GM12892 (cell line): ENCODE results near the gene LTB4R2.
A peak's percentile ranks its signal among the peaks of the same experiment; 100 is the strongest.

Experiments used
- DNase-seq: peaks from one replicate; pipeline ENCODE4 v3.0.0; 2011; ENCODE audit not compliant: insufficient read length
- FAIRE-seq: peaks from 2 replicates; lab custom pipeline; 2011; peaks lifted over from hg19 to GRCh38; lab: Jason Lieb, UNC
- POLR2A ChIP-seq: IDR thresholded peaks from 2 replicates; pipeline ENCODE4 v1.6.1; 2011; ENCODE audit warnings: low read depth, low read length, control low read depth
- POLR2AphosphoS5 ChIP-seq: IDR thresholded peaks from 2 replicates; pipeline ENCODE4 v1.6.1; 2011; ENCODE audit warnings: low read depth, low read length, control low read depth
- TAF1 ChIP-seq: IDR thresholded peaks from 2 replicates; pipeline ENCODE4 v1.6.1; 2011; ENCODE audit warnings: low read depth, mild to moderate bottlenecking, control low read depth, low read length, borderline replicate concordance

Gene LTB4R2

DNA sequence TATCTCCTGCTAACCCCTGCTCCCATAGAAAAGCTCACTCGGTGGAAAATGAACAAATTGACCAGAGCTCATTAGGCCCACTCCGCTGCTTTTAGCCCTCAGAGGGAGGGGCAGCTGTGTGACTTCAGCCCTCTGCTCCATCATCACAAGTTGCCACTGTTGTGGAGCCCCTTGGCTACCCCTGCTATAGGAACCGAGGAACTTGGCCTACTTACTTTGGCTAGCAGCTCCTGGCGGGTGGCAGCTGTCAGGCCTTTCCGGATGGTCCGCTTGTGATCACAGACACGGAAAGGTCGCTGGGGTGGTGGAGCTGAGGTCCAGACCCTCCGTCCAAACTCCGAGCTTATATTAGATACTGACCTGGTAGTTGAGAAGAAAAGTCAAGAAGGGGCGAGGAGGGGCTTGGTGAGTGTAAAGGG is 2.8 kb upstream of the LTB4R2 start:
- no peak for FAIRE-seq
- no peak for TF ChIP-seq POLR2A
- no peak for TF ChIP-seq TAF1
- no peak for TF ChIP-seq POLR2AphosphoS5
- DNase-seq, result no peak

DNA sequence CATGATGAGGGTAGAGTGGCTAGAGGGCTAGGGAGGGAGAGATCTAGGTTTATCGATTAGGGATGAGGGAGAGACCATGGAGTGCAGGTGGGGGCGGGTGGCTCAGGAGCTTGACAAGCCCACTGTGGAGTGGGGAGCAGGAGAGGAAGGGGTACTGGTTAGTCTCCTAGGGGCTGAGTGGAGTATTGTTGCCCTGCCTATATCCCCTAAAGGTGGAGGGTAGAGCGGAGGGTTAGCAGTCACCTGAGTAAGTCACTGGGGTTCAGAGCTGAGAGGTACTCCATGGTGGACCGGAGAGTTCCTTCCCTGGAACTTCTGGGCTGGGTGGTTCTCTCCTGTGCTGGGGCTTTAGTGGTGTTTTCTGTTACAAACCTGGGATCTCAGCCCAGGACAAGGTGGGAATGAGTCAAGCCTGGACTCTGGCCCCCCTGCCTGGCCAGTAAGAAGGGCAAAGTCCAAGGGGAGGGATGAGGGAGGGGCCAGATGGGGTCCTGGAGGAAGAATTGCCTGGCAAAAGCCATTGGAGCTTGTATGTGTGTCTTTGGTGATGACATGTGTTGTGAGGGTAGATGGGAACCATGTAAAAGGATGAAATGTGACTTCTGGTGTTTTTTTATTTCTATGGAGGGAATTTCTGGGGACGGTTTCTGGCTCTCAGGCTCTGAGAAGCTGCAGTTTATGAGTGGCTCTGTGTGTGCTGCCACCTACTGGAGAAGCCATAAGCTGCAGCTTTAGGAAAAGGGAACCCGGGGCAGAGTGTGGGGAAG is 2.2 kb upstream of the LTB4R2 start, which contains the start of gene CIDEB:
Gene CIDEB (minus strand): TSS at position 403 of the 767 bp plus-strand sequence. CDS start 119 bp downstream, at position 284.
- peak; percentile 62 for FAIRE-seq
- no peak for TF ChIP-seq POLR2A
- TF ChIP-seq TAF1, result no peak
- TF ChIP-seq POLR2AphosphoS5, result no peak
- DNase-seq, result peak; percentile 42

DNA sequence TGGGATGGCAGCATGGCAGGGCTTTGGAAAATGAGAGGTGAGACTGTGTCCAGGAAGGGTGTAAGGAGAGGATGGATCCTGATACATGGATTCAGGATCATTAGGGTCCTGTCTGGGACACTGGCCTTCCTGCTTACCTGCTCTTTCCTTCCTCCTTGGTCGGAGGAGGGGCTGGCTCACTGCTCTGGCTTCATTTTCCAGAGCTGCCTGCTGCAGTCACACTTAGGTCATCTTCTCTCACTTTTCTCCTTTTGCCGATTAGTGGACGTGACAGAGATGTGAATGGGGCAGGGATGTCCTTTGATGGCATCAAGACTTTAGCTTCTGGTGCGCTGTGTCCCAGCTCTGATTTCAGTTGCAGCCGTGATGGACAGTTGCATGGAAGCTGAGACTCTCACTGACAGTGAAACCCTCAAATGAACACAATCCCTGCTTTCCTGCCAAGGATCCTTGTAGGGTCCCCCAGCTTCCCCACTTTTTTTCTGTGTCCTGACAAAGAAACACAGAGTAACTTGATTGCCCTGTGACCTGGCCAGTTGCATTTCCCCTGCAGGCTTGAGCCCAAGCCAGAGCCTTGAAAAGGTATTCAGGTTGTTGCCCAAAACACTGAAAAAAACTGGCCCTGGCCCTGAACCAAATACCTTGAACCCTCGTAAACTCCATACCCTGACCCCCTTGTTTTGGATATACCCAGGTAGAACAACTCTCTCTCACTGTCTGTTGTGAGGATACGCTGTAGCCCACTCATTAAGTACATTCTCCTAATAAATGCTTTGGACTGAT is 1.4 kb upstream of the LTB4R2 start:
- FAIRE-seq (no peak), DNase-seq (no peak)
- TF ChIP-seq POLR2AphosphoS5, result peak; percentile 29; the same call in 1 of the 2 replicates
- TF ChIP-seq POLR2A, result no peak

DNA sequence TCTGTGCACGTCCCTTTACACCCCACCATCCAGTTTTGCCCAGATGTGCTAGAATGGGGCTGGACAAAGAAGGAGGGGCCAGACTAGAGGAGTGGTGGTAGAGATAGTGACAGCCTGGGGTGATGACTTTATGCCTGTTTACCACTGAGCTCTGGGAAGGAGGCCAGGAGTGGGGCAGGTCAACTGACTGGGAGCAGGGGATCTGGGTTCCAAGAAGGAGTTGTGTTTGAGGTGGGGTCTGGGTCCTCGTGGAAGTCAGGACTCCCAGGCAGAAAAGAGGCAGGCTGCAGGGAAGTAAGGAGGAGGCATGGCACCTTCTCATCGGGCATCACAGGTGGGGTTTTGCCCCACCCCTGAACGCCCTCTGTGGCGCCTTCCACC is 315 bp downstream of the LTB4R2 start:
- FAIRE-seq (no peak), DNase-seq (no peak)
- no peak for TF ChIP-seq POLR2A

DNA sequence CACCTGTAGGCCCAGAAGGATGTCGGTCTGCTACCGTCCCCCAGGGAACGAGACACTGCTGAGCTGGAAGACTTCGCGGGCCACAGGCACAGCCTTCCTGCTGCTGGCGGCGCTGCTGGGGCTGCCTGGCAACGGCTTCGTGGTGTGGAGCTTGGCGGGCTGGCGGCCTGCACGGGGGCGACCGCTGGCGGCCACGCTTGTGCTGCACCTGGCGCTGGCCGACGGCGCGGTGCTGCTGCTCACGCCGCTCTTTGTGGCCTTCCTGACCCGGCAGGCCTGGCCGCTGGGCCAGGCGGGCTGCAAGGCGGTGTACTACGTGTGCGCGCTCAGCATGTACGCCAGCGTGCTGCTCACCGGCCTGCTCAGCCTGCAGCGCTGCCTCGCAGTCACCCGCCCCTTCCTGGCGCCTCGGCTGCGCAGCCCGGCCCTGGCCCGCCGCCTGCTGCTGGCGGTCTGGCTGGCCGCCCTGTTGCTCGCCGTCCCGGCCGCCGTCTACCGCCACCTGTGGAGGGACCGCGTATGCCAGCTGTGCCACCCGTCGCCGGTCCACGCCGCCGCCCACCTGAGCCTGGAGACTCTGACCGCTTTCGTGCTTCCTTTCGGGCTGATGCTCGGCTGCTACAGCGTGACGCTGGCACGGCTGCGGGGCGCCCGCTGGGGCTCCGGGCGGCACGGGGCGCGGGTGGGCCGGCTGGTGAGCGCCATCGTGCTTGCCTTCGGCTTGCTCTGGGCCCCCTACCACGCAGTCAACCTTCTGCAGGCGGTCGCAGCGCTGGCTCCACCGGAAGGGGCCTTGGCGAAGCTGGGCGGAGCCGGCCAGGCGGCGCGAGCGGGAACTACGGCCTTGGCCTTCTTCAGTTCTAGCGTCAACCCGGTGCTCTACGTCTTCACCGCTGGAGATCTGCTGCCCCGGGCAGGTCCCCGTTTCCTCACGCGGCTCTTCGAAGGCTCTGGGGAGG is 985 bp downstream of the LTB4R2 start, which contains the start of gene LTB4R:
Gene LTB4R (plus strand): TSS at position 857 of the 959 bp plus-strand sequence. CDS start 4,150 bp downstream, outside the sequence.
- no peak for TF ChIP-seq TAF1
- TF ChIP-seq POLR2A, result peak; percentile 11
- peak; percentile 56; the same call in 1 of the 2 replicates for TF ChIP-seq POLR2AphosphoS5
- FAIRE-seq (peak; percentile 93), DNase-seq (peak; percentile 65)

DNA sequence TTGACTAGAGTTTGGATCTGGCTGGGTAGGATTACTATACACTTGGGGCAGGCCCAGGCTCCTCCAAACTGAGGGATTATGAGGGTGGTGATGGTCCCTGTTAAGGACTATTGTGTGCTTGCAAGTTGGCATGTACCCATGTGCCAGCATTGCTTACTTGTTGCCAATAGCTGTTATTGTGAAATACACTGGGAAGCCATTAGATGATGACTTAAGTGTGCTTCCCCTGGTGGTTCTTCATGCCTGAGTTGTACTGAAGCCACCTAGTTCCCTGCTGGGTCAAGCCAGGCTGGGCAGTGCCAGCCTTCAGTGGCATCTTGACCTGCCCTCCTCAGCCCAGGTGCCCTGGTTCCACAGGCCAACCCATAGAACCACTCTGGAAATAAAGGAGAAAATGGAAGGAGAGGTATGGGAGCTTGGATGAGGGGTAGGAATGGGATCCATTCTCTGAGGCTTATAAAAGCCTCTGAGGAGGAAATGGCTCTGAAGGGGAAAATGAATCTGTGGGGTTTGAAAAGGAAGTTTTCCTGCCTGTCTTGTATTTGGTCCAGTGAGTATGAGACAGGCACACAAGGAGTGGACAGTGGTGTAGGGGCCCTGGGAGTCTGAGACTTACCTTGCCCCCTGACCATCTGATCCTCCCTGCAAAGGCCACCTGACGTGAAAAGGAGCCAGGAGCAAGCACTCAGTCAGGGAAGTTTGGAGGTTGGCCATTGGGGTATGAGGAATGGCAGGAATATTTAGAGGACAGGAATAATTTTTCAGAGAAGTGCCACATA is 2.1 kb downstream of the LTB4R2 start:
- FAIRE-seq, result no peak
- DNase-seq, result no peak
- TF ChIP-seq POLR2A (no peak), TAF1 (no peak), POLR2AphosphoS5 (no peak)

DNA sequence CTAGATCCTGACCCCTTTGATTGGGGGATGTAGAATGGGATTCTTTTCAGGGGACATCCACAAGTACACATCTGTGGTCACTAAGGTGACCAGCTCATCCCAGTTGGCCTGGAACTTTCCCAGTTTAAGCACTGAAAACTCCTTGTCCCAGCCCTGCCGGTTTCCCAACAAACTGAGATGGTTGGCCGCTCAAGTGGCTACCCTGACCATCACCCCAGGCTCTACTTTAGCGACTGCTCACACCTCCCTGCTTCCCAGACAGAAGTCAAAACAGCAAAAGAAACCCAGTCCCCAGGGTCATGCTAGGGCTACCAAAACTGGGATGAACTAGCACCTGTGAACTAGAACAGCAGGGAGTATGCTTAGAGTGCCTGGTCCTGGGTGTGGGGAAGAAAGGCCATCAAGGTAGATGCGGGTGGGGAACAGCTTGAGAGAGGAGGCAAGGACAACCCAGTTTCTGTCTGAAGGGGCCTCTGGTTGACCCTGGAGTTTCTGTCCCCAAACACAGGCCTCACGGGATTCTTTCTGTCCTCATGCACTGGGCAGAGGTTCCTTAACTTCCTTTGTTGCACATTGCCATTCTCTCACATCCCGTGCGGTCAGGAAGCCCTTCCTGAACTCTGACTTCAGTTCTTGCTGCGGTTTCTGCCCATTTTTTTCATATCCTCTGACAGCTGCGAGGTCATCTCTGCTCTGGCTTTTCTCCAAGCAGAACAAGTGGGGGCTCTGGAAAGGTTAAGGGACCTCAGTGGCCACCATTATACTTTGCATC is 3.0 kb downstream of the LTB4R2 start:
- FAIRE-seq, result no peak
- TF ChIP-seq POLR2AphosphoS5 (0 out of 2 replicates have a peak, but pooled peaks have one; percentile 24), POLR2A (no peak), TAF1 (no peak)
- no peak for DNase-seq

DNA sequence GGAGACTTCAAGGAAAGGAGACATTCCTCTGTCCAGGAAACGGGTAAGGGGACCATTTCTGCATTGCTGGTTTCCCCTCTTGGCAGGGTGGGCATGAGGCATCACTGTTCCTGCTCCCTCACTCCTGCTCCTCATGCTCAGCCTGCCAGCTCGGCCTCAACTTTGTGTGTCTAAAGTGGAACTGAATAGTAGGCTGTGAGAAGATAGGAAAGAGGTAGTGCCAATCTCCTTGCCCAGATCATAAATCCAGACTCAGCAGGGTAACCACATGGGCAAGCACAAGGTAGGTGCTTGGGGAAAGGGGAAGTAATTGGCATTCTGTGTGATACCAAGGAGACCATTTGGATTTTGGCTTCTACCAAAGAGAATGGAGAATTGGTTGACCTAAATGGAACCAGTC is 4.0 kb downstream of the LTB4R2 start:
- no peak for TF ChIP-seq TAF1
- no peak for TF ChIP-seq POLR2A
- no peak for TF ChIP-seq POLR2AphosphoS5
- FAIRE-seq (no peak), DNase-seq (no peak)

DNA sequence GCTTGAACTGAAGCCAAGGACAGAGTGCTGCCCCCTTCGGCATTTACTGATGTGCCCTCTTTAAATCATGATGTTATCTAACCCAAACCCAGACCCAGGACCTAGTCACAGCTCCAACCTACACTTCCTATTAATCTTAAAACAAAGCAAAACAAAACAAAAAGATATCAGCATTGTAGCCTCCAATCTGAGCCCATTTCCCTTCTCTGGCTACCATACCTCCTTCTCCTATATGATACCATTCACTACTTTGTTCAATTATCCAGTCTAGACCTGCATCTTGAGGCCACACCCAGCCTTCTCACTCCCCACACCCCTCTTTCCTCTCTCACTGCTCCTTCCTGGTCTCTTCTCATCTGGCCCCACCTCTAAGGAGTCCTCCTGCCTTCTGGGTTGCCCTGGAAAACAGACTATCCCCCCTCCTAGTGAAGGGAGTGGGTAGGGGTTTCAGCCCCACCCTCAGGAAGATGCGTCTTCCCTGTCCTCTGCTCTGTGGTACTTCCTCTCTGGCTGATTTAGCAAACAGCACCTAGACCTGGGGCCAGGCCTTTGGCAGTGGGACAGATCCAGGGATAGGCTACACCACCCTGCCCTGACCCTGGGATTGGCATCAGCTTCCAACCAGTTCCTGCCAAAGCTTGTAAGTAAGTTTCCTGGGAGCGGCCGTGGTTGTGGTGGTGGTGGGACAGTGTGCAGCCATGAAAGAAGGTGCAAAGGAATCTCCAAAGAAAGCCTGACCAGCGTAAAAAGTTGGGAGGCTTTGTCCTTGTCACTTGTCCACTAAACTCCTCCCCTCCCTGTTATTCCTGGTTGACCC is 4.6 kb downstream of the LTB4R2 start:
- no peak for FAIRE-seq
- TF ChIP-seq POLR2A, result no peak
- TF ChIP-seq TAF1, result no peak
- TF ChIP-seq POLR2AphosphoS5, result no peak
- DNase-seq, result no peak
